LNCAP (cell line): Measurements from ENCODE around the gene KRT25.
A peak's percentile ranks its signal among the peaks of the same experiment; 100 is the strongest.

Experiments
- TF ChIP-seq, protein P1 (sequence below): fragments of 450-650 bp; IDR thresholded peaks from 2 replicates; pipeline ENCODE4 v1.5.1; 2017; ENCODE audit warnings: mild to moderate bottlenecking

The KRT25 gene

DNA sequence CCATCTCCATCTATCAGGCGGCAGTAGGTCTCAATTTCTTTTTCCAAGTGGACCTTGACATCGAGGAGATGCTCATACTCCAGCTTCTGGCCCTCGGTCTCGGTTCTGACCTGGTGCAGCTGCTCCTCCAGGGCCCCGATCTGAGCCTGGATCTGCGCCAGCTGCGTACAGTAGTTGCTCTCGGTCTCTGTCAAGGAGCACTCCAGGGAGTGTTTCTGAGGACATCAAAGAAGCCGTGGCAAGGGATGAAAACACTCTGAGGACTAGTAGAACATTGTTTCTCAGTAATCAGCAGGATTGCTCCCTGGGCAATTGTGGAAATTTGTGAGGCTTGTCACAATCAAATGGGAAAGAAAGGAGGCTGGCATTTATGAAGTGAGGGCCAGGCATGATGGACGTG lies 38.7 kb upstream of the KRT25 start:
- TF ChIP-seq, protein P1, sequence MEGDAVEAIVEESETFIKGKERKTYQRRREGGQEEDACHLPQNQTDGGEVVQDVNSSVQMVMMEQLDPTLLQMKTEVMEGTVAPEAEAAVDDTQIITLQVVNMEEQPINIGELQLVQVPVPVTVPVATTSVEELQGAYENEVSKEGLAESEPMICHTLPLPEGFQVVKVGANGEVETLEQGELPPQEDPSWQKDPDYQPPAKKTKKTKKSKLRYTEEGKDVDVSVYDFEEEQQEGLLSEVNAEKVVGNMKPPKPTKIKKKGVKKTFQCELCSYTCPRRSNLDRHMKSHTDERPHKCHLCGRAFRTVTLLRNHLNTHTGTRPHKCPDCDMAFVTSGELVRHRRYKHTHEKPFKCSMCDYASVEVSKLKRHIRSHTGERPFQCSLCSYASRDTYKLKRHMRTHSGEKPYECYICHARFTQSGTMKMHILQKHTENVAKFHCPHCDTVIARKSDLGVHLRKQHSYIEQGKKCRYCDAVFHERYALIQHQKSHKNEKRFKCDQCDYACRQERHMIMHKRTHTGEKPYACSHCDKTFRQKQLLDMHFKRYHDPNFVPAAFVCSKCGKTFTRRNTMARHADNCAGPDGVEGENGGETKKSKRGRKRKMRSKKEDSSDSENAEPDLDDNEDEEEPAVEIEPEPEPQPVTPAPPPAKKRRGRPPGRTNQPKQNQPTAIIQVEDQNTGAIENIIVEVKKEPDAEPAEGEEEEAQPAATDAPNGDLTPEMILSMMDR = no peak

GRCh38 chr17:40791787-40792436 lies 36.8 kb upstream of the KRT25 start:
- TF ChIP-seq, protein P1 = peak; percentile 80

GRCh38 chr17:40791111-40791510 lies 36.0 kb upstream of the KRT25 start:
- TF ChIP-seq, protein P1 = no peak

DNA sequence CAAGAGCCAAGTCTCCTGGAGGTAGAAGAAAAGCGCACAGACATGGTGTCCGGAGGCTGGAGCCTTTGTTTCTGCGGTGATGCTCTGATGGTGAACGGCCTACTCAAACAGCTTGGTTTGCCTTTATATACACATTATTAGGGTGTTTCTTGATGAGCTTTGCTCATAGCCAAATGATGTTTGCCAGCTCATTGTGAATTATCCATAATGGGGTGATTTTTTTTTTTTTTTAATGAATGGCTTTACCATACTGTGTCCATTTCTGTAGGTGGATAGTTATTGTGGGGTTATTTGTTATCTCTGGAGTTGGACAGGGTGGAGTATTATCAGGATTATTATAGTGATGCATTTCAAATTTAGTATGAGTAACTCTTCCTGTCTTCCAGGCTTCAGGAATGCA lies 27.3 kb upstream of the KRT25 start, which contains the start of gene KRT27:
KRT27 (minus strand) TSS at position 101 of the 400 bp plus-strand sequence; CDS start at position 44, 57 bp downstream.
- TF ChIP-seq, protein P1 = no peak

- TF ChIP-seq, protein P1 = no peak
These were observed 24.2 kb upstream of the KRT25 start for GRCh38 chr17:40779181-40779909.

DNA sequence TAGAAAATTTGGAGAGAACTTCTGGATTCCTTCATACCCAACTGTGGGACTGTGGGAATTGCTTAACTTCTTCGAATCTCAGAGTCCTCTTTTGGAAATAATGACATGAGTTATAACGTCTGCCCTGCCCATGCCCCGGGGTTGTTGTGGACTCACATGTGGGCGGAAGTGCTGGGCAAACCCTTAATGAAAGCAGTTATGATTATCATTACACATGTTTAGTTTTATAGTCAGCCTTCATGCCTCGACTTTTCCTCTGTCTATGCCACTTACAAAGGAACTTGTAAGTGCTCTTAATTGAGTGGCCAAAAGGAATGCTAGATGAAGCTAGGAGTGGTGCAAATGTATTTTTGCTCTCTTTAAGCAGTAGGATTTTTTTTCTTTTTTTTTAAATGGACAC lies 23.3 kb upstream of the KRT25 start:
- TF ChIP-seq, protein P1 = no peak

DNA sequence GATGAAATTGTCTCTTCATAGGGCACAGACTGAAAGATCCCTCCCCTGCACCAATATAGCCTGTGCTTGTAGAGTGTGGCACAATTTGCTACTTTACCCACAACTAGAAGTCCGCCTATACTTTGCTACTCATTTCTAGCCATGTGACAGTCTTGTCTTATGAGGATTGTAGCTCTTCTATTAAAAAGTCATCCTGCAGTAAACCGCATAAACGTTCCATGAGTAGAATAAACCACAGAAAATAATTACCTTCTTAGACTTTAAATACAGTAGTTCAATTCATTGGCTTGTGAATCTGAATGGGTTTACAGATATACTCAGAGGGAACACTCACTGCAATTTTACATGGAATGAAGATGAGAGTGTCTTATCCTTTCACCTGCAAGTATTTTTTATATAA lies 22.8 kb upstream of the KRT25 start:
- TF ChIP-seq, protein P1 = no peak
